Neuronal stem cell (in vitro differentiated cells): ENCODE results near the gene CLTA.

Experiments
- DNase-seq: peaks from one replicate; pipeline ENCODE4 v3.0.0-alpha.2; 2013; ENCODE audit warnings: low spot score
- H2AFZ ChIP-seq: one replicate; pipeline ENCODE4 v1.6.1; 2013; ENCODE audit warnings: mild to moderate bottlenecking, low read length, inconsistent platforms
- H2AK5ac ChIP-seq: 2 replicates; pipeline ENCODE4 v1.6.1; 2013; ENCODE audit warnings: low read depth, mild to moderate bottlenecking, inconsistent platforms, low read length, moderate library complexity, mixed read lengths
- H2BK120ac ChIP-seq: 2 replicates; pipeline ENCODE4 v1.6.1; 2013; ENCODE audit warnings: low read depth, mild to moderate bottlenecking, inconsistent platforms, low read length, moderate library complexity, mixed read lengths
- H2BK12ac ChIP-seq: one replicate; pipeline ENCODE4 v1.6.1; 2013; ENCODE audit warnings: low read length, inconsistent platforms
- H2BK15ac ChIP-seq: 2 replicates; pipeline ENCODE4 v1.6.1; 2013; ENCODE audit warnings: mild to moderate bottlenecking, low read length, inconsistent platforms, mixed read lengths
- H2BK5ac ChIP-seq: one replicate; pipeline ENCODE4 v1.6.1; 2013; ENCODE audit warnings: inconsistent platforms, mild to moderate bottlenecking, low read length, moderate library complexity
- H3K14ac ChIP-seq: one replicate; pipeline ENCODE4 v1.6.1; 2013; ENCODE audit warnings: low read length, inconsistent platforms
- H3K18ac ChIP-seq: 2 replicates; pipeline ENCODE4 v1.6.1; 2013; ENCODE audit warnings: low read length, inconsistent platforms
- H3K23ac ChIP-seq: 2 replicates; pipeline ENCODE4 v1.6.1; 2013; ENCODE audit warnings: low read depth, mild to moderate bottlenecking, mixed read lengths, low read length, inconsistent platforms; ENCODE audit not compliant: poor library complexity
- H3K27ac ChIP-seq: replicated peaks from 3 replicates; pipeline ENCODE4 v1.5.1; 2013; ENCODE audit warnings: low read length, inconsistent platforms
- H3K27me3 ChIP-seq, 3 experiments: 2 replicates each; pipeline ENCODE4 v1.6.1; 2013; ENCODE audit warnings: low read length in 3 of 3, mild to moderate bottlenecking in 2 of 3, inconsistent platforms in 1 of 3, low read depth in 1 of 3, mixed read lengths in 1 of 3, moderate library complexity in 1 of 3; ENCODE audit not compliant: control insufficient read depth in 3 of 3, insufficient read depth in 3 of 3
- H3K36me3 ChIP-seq, 2 donors: replicated peaks in 1 of 2; 2 replicates each; pipeline ENCODE4 v1.6.1; 2013; ENCODE audit warnings: low read length in 2 of 2; ENCODE audit not compliant: control insufficient read depth in 2 of 2, insufficient read depth in 2 of 2
- H3K4ac ChIP-seq: 2 replicates; pipeline ENCODE4 v1.6.1; 2013; ENCODE audit warnings: inconsistent platforms, mild to moderate bottlenecking, low read length, moderate library complexity
- H3K4me1 ChIP-seq, 2 donors: 1 replicate in 1 of 2; 2 replicates in 1 of 2; pipeline ENCODE4 v1.6.1; 2013; ENCODE audit warnings: low read length in 2 of 2, low read depth in 1 of 2; ENCODE audit not compliant: control insufficient read depth in 2 of 2, insufficient read depth in 1 of 2
- H3K4me2 ChIP-seq: one replicate; pipeline ENCODE4 v1.6.1; 2013; ENCODE audit warnings: mild to moderate bottlenecking, low read length, inconsistent platforms; ENCODE audit not compliant: insufficient read depth, poor library complexity, severe bottlenecking
- H3K4me3 ChIP-seq, 2 donors: 2 replicates each; pipeline ENCODE4 v1.5.1; 2013; ENCODE audit warnings: low read length in 2 of 2, mild to moderate bottlenecking in 2 of 2, inconsistent platforms in 1 of 2, moderate library complexity in 1 of 2
- H3K79me1 ChIP-seq: one replicate; pipeline ENCODE4 v1.6.1; 2013; ENCODE audit warnings: low read depth, mild to moderate bottlenecking, inconsistent platforms, low read length, moderate library complexity
- H3K9ac ChIP-seq: one replicate; pipeline ENCODE4 v1.6.1; 2013; ENCODE audit warnings: mild to moderate bottlenecking, low read depth, low read length, inconsistent platforms; ENCODE audit not compliant: poor library complexity
- H3K9me3 ChIP-seq, 2 donors: replicated peaks in 1 of 2; 2 replicates each; pipeline versions ENCODE3 to v1.6.1; 2013; ENCODE audit warnings: low read length in 2 of 2, mild to moderate bottlenecking in 2 of 2, inconsistent platforms in 1 of 2, low read depth in 1 of 2, mixed read lengths in 1 of 2, moderate library complexity in 1 of 2; ENCODE audit not compliant: control insufficient read depth in 2 of 2, insufficient read depth in 1 of 2
- H4K8ac ChIP-seq: one replicate; pipeline ENCODE4 v1.6.1; 2013; ENCODE audit warnings: low read depth, mild to moderate bottlenecking, inconsistent platforms, low read length, moderate library complexity
- H4K91ac ChIP-seq: one replicate; pipeline ENCODE4 v1.6.1; 2013; ENCODE audit warnings: low read length, low read depth, mild to moderate bottlenecking, inconsistent platforms; ENCODE audit not compliant: poor library complexity
- WGBS, 2 donors: extraction: QIAGEN DNeasy Blood & Tissue Kit; methylation state at CpG; one replicate each; pipeline ENCODE4 v1.1.7; 2013; ENCODE audit warnings: missing lambda C conversion rate in 2 of 2, mixed read lengths in 1 of 2; ENCODE audit not compliant: insufficient read length in 2 of 2, insufficient replicate concordance in 1 of 2; ENCODE audit errors: extremely low coverage in 2 of 2; 5-methylcytosine and 5-hydroxymethylcytosine counted together

CLTA gene

DNA sequence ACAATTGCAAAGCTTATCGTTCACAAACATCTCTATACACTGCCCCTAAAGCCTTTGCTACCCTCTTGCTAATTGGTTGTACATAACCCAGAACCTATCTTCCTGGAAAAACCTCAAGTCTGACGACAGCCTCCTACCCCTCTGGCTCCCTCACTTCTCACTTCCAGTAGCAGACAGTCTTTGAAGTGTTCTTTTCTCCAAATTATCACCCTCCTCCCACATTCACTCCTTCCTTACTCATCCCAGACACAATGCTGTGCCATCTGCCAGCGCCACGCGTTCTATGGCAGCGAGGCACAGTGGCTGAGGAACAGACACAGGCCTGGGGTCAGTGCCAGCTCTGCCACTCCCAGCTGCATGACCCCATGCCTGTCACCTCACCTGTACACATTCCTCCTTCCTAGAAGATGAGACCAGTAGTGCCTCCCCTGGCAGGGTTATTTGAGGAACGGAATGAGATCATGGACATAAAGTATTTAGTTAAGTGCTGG, 27.7 kb downstream of the CLTA start:
- Histone ChIP-seq H3K9ac (no peak overlapping the region), H3K79me1 (peaks cover 1% of the 10 kb centered on the region), H2AK5ac (no peak overlapping the region), H3K18ac (no peak overlapping the region), H2BK12ac (no peak overlapping the region), H2BK15ac (no peak overlapping the region), H3K14ac (no peak overlapping the region), H3K27me3 (no peaks in the 10 kb centered on the region), H3K4ac (no peak overlapping the region), H3K4me2 (no peak overlapping the region), H3K36me3 (peaks cover 46 to 94% of the 10 kb centered on the region in 2 donors), H2BK5ac (no peak overlapping the region), H4K91ac (no peak overlapping the region), H2AFZ (no peak overlapping the region), H3K23ac (no peak overlapping the region), H3K9me3 (peaks cover 5 to 12% of the 10 kb centered on the region in 2 donors), H3K27ac (no peak overlapping the region), H3K4me1 (no peaks in the 10 kb centered on the region), H3K4me3 (no peak overlapping the region), H4K8ac (no peak overlapping the region), H2BK120ac (no peak overlapping the region)
- DNase-seq = no peak
- no CpG with 5 or more reads among the region's 7 CpGs for WGBS, 2 donors

DNA sequence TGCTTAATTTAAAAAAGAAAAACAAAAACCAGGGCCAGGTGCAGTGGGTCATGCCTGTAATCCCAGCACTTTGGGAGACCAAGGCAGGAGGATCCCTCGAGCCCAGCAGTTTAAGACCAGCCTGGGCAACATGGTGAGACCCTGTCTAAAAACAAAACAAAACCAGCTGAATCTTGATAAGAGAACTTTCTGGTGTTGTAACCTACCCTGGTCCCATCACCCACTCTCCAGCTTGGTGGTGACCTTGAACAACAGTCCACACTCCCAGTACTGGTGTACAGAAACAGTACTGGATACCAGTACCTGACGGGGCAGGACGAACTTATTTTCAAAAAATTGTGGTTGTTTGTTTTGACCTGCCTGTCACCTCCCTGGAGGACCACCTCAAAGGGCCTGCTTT, 30.9 kb downstream of the CLTA start:
- no CpG with 5 or more reads among the region's 3 CpGs for whole genome bisulfite sequencing, 2 donors
- H3K9ac ChIP-seq = no peak overlapping the region
- no peak overlapping the region for H3K27ac ChIP-seq
- H2AK5ac ChIP-seq = no peak overlapping the region
- no peak overlapping the region for H3K14ac ChIP-seq
- no peak overlapping the region for H3K4ac ChIP-seq
- H2AFZ ChIP-seq = no peak overlapping the region
- H3K4me1 ChIP-seq = no peaks in the 10 kb centered on the region
- H2BK15ac ChIP-seq = no peak overlapping the region
- no peak overlapping the region for H4K8ac ChIP-seq
- H3K36me3 ChIP-seq = peaks cover 46 to 97% of the 10 kb centered on the region in 2 donors
- no peak overlapping the region for H3K4me3 ChIP-seq
- H3K79me1 ChIP-seq = peaks cover 1% of the 10 kb centered on the region
- no peak overlapping the region for H2BK5ac ChIP-seq
- H2BK120ac ChIP-seq = no peak overlapping the region
- peaks cover 5 to 12% of the 10 kb centered on the region in 2 donors for H3K9me3 ChIP-seq
- no peaks in the 10 kb centered on the region for H3K27me3 ChIP-seq
- no peak overlapping the region for H3K4me2 ChIP-seq
- H2BK12ac ChIP-seq = no peak overlapping the region
- H3K18ac ChIP-seq = no peak overlapping the region
- DNase-seq = no peak
- H4K91ac ChIP-seq = no peak overlapping the region
- no peak overlapping the region for H3K23ac ChIP-seq

DNA sequence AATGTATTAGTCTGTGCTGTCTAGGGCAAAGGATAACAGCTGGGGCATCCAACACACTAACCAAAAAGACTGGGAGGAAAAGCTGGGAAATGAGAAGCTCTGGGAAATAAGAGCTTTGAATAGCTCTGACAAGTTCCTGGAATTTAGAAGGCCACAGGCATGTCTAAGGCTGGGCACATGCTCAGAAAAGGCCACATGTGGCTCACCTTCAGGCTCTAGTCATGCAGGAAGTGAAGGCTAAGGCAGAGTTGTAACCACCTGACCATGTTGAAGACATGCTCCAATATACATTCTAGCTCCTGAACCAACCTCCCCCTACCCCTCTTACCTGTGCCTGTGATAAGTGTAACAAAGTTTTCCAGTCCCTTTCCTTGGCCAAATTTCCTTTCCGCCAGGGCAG, 31.7 kb downstream of the CLTA start:
- no peak overlapping the region for H3K9ac ChIP-seq
- H3K4me1 ChIP-seq = no peaks in the 10 kb centered on the region
- peaks cover 46 to 97% of the 10 kb centered on the region in 2 donors for H3K36me3 ChIP-seq
- no peak overlapping the region for H2BK120ac ChIP-seq
- H2AK5ac ChIP-seq = no peak overlapping the region
- H3K23ac ChIP-seq = no peak overlapping the region
- H3K9me3 ChIP-seq = peaks cover 5 to 12% of the 10 kb centered on the region in 2 donors
- no CpG with 5 or more reads among the region's 1 CpG for WGBS, 2 donors
- no peak overlapping the region for H4K8ac ChIP-seq
- H4K91ac ChIP-seq = no peak overlapping the region
- no peak overlapping the region for H3K4me3 ChIP-seq
- H3K4me2 ChIP-seq = no peak overlapping the region
- no peak overlapping the region for H2AFZ ChIP-seq
- peaks cover 1% of the 10 kb centered on the region for H3K79me1 ChIP-seq
- no peak overlapping the region for H2BK12ac ChIP-seq
- no peak for DNase-seq
- no peak overlapping the region for H3K18ac ChIP-seq
- no peak overlapping the region for H2BK5ac ChIP-seq
- no peak overlapping the region for H3K27ac ChIP-seq
- H3K4ac ChIP-seq = no peak overlapping the region
- no peaks in the 10 kb centered on the region for H3K27me3 ChIP-seq
- H3K14ac ChIP-seq = no peak overlapping the region
- H2BK15ac ChIP-seq = no peak overlapping the region

DNA sequence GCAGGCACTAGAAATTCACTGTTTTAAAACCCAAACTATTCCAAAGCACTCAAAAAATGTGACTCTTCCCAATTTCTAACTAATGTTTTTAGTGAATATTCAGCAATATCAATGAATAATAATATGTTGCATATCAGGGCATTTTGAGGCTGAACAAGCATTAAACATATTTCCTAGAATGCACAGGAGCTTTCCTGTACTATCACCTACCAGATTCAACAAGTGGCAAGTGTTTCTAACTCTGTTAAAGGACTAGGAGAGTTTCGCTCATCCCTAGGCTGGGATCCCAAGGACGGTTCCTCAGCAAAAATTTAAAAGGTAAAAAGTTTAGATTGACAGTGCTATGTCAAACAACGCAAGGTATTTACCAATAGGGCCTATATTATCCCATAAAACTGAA, 46.5 kb downstream of the CLTA start:
- H2BK15ac ChIP-seq = no peak overlapping the region
- no peaks in the 10 kb centered on the region for H3K9me3 ChIP-seq
- H2BK120ac ChIP-seq = no peak overlapping the region
- H3K14ac ChIP-seq = no peak overlapping the region
- no CpG with 5 or more reads among the region's 3 CpGs for WGBS, 2 donors
- no peaks in the 10 kb centered on the region for H3K4me1 ChIP-seq
- H3K36me3 ChIP-seq = peaks cover 13 to 93% of the 10 kb centered on the region in 2 donors
- H3K4ac ChIP-seq = no peak overlapping the region
- no peaks in the 10 kb centered on the region for H3K79me1 ChIP-seq
- no peaks in the 10 kb centered on the region for H3K27me3 ChIP-seq
- no peak overlapping the region for H2AK5ac ChIP-seq
- no peak overlapping the region for H3K23ac ChIP-seq
- H4K91ac ChIP-seq = no peak overlapping the region
- no peak overlapping the region for H3K18ac ChIP-seq
- no peak overlapping the region for H3K4me2 ChIP-seq
- H3K4me3 ChIP-seq = no peak overlapping the region
- H2AFZ ChIP-seq = no peak overlapping the region
- H4K8ac ChIP-seq = no peak overlapping the region
- no peak overlapping the region for H3K27ac ChIP-seq
- H3K9ac ChIP-seq = no peak overlapping the region
- no peak for DNase-seq
- no peak overlapping the region for H2BK5ac ChIP-seq
- no peak overlapping the region for H2BK12ac ChIP-seq
